Measurements from ENCODE around the gene SLC5A3.

DNA sequence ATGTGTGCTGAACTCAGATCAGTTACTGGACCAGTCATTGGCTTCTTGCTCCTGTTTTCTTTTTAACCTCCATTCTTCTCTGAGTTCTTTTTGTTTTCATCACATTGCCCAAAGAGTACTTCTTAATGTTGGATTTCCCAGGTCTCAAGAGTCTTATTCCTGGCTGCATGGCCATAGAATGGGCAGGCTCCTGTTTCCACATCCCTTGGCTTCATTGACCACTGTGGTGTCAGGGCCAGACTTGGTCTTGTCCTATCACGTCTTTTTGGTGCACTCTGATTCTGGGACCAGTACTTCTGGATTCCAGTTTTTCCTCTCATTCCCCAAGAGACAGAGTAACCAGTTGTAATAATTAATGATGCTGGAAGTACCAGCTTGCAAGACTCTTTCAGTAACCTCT lies 41.8 kb downstream of the SLC5A3 start:
- TF ChIP-seq GATA2 (IDR thresholded peaks at IDR 0.05; ENCODE audit: low read depth, low read length) = no peak
- TF ChIP-seq GATA3 (IDR thresholded peaks at IDR 0.05; ENCODE audit: low read depth, low read length) = no peak
